ENCODE data around the gene TTC9. TPM values are rescaled to one million over a fixed set of nuclear protein-coding genes. Genes with fewer than 3 reads are reported as not detected.

TTC9 gene
- total RNA-seq = under 0.01 TPM in 1 of 2 replicates, not detected in the other

GRCh38 chr14:70641548-70642302 is at the start of gene TTC9:
Gene TTC9, plus strand, starts transcription at chr14:70641916. Its CDS starts 214 bp downstream, at chr14:70642130.

GRCh38 chr14:70600382-70601157 is 41.1 kb upstream of the TTC9 start, which contains the start of gene MED6:
Gene MED6, minus strand, starts transcription at chr14:70600655. Its CDS starts 18 bp downstream, at chr14:70600637.

Other genes starting within 250 kb of the TTC9 start
- gene SYNJ2BP, start 224.8 kb upstream of the TTC9 start, total RNA-seq = 7.9 and 8.2 TPM in 2 replicates
- under 0.01 and 0.59 TPM in 2 replicates for gene ADAM21, start 189.7 kb upstream of the TTC9 start, total RNA-seq
- gene ADAM20, start 106.9 kb upstream of the TTC9 start, total RNA-seq = 0.15 TPM in 1 of 2 replicates, not detected in the other
- gene MED6, start 41.3 kb upstream of the TTC9 start, total RNA-seq = 16.8 and 17.4 TPM in 2 replicates
- gene MAP3K9, start 167.6 kb downstream of the TTC9 start, total RNA-seq = 0.45 and 0.84 TPM in 2 replicates

All from bronchus fibroblast of lung (primary cell).